ENCODE results near the gene CELA2A. TPM values are rescaled to one million over a fixed set of nuclear protein-coding genes. Genes with fewer than 3 reads are reported as not detected.
"Not testable (repeated sequence)": the region's sequence is repeated elsewhere in the genome, so short reads cannot be mapped to it uniquely, and the experiment has no call there.

Gene CELA2A
- total RNA-seq, 1 donor from 2014 or later, result not detected

- DNase-seq (ENCODE audit: missing footprints), result no peak
- no peak for ATAC-seq
- intact Hi-C loops (cut with DNase I), result no loop called here
Observed at GRCh38 chr1:15509586-15509985, 53.1 kb downstream of the CELA2A start.

- ATAC-seq, result no peak
- intact Hi-C loops (cut with DNase I), result no loop called here
- no peak for DNase-seq (ENCODE audit: missing footprints)
Observed at GRCh38 chr1:15510611-15511405, 54.3 kb downstream of the CELA2A start.

GRCh38 chr1:15513192-15513591 is 56.7 kb downstream of the CELA2A start:
- DNase-seq (ENCODE audit: missing footprints) (no peak), ATAC-seq (no peak)
- intact Hi-C loops (cut with DNase I), result no loop called here

GRCh38 chr1:15513919-15514318 is 57.4 kb downstream of the CELA2A start:
- DNase-seq (ENCODE audit: missing footprints), result no peak
- intact Hi-C loops (cut with DNase I), result no loop called here
- no peak for ATAC-seq

- ATAC-seq, result not testable (repeated sequence)
Observed at GRCh38 chr1:15514557-15514956, 58.0 kb downstream of the CELA2A start.

GRCh38 chr1:15515022-15515663 is 58.6 kb downstream of the CELA2A start:
- DNase-seq (ENCODE audit: missing footprints) (no peak), ATAC-seq (no peak)
- intact Hi-C loops (cut with DNase I), result no loop called here

More at GRCh38 chr1:15514557-15514956, 58.0 kb downstream of the CELA2A start:
- DNase-seq (ENCODE audit: missing footprints); intact Hi-C loops (cut with DNase I): not testable (repeated sequence)

GRCh38 chr1:15519625-15520024 is 63.1 kb downstream of the CELA2A start:
- intact Hi-C loops (cut with DNase I), result no loop called here
- no peak for ATAC-seq
- no peak for DNase-seq (ENCODE audit: missing footprints)

GRCh38 chr1:15521206-15521906 is 64.8 kb downstream of the CELA2A start:
- intact Hi-C loops (cut with DNase I); ATAC-seq; DNase-seq (ENCODE audit: missing footprints): not testable (repeated sequence)

Other genes starting within 250 kb of the CELA2A start
- not detected for gene FHAD1, start 209.5 kb upstream of the CELA2A start, total RNA-seq
- 14.7 TPM for gene EFHD2, start 46.8 kb upstream of the CELA2A start, total RNA-seq
- gene CTRC, start 18.3 kb upstream of the CELA2A start, total RNA-seq, result not detected
- not detected for gene CELA2B, start 19.4 kb downstream of the CELA2A start, total RNA-seq
- 11.2 TPM for gene CASP9, start 67.5 kb downstream of the CELA2A start, total RNA-seq
- 14.6 TPM for gene DNAJC16, start 70.1 kb downstream of the CELA2A start, total RNA-seq
- gene AGMAT, start 128.3 kb downstream of the CELA2A start, total RNA-seq, result 0.11 TPM
- 20.4 TPM for gene DDI2, start 160.7 kb downstream of the CELA2A start, total RNA-seq
- gene PLEKHM2, start 227.6 kb downstream of the CELA2A start, total RNA-seq, result 91.4 TPM